A549 (cell line): ENCODE measurements around the gene TBC1D1. TPM values are rescaled to one million over a fixed set of nuclear protein-coding genes. Genes with fewer than 3 reads are reported as not detected.

Source experiments
- ATAC-seq, 2 experiments: fragments of 200-7000 bp in 1 of 2; fragments of >200 bp in 1 of 2; cut with Nextera tagmentation in 1 of 2; cut with Tn5 transposase in 1 of 2; 3 replicates each; pipeline versions ENCODE4 v1.8.0 to v1.9.1; 2018 to 2020; ENCODE audit warnings: mild to moderate bottlenecking in 1 of 2, moderate library complexity in 1 of 2
- CTCF ChIA-PET: fragments of 300-600 bp; sonication (Branson Sonifier 250); formaldehyde crosslinking; extraction: SDS; loops from one replicate; lab custom pipeline; 2021; ENCODE audit warnings: antibody characterized with exemption, inconsistent platforms; lab: Yijun Ruan, JAX
- POLR2A ChIA-PET: fragments of 350-600 bp; formaldehyde crosslinking; extraction: SDS; loops from one replicate; lab custom pipeline; 2021; ENCODE audit warnings: antibody characterized with exemption, inconsistent platforms; lab: Yijun Ruan, JAX
- DNase-seq, 2 experiments: peaks; one replicate each; pipeline versions ENCODE4 v3.0.0 to v3.0.0-alpha.2; 2011 to 2016; ENCODE audit warnings: low read depth in 1 of 2, low spot score in 1 of 2
- FAIRE-seq: peaks from 2 replicates; lab custom pipeline; 2011; peaks lifted over from hg19 to GRCh38; lab: Jason Lieb, UNC
- H3K27ac ChIP-seq, 2 experiments: fragments of >200 bp; sonication (Bioruptor Twin); formaldehyde crosslinking; 3 replicates each; pipeline ENCODE4 v1.5.1; 2016 to 2017
- H3K4me1 ChIP-seq: fragments of >200 bp; sonication (Bioruptor Twin); formaldehyde crosslinking; 3 replicates; pipeline ENCODE4 v1.6.1; 2016
- H3K4me2 ChIP-seq: fragments of >200 bp; sonication (Bioruptor Twin); formaldehyde crosslinking; 3 replicates; pipeline ENCODE4 v1.6.1; 2016
- H3K4me3 ChIP-seq: fragments of >200 bp; sonication (Bioruptor Twin); formaldehyde crosslinking; 3 replicates; pipeline ENCODE4 v1.5.1; 2016
- H3K9me3 ChIP-seq: fragments of >200 bp; sonication (Bioruptor Twin); formaldehyde crosslinking; 3 replicates; pipeline ENCODE4 v1.6.1; 2016
- BHLHE40 ChIP-seq: IDR thresholded peaks from 2 replicates; pipeline ENCODE4 v1.6.1; 2012; ENCODE audit warnings: low read depth, low read length, inconsistent platforms
- CBX2 ChIP-seq: fragments of 200-600 bp; sonication (generic); IDR thresholded peaks from 2 replicates; pipeline ENCODE4 v1.6.1; 2016; ENCODE audit warnings: low read depth, mild to moderate bottlenecking, borderline replicate concordance
- CEBPB ChIP-seq, 2 experiments: fragments of >200 bp in 1 of 2; sonication (Bioruptor Twin) in 1 of 2; formaldehyde crosslinking in 1 of 2; IDR thresholded peaks; 2 replicates each; pipeline ENCODE4 v1.6.1; 2012 to 2016
- CHD2 ChIP-seq: fragments of 150-350 bp; IDR thresholded peaks from 2 replicates; pipeline ENCODE4 v1.6.1; 2014; ENCODE audit warnings: low read length; ENCODE audit not compliant: partially characterized antibody
- EHMT2 ChIP-seq: fragments of 200-600 bp; sonication (generic); IDR thresholded peaks from 2 replicates; pipeline ENCODE4 v1.6.1; 2016; ENCODE audit warnings: antibody characterized with exemption, low read depth, mild to moderate bottlenecking, moderate library complexity
- EP300 ChIP-seq, 2 experiments: fragments of >200 bp; sonication (Bioruptor Twin); formaldehyde crosslinking; IDR thresholded peaks; 2 replicates in 1 of 2; 3 replicates in 1 of 2; pipeline ENCODE4 v1.6.1; 2016 to 2017
- FOSB ChIP-seq: fragments of 250-450 bp; sonication (Bioruptor Pico); IDR thresholded peaks from 2 replicates; pipeline ENCODE4 v1.5.0; 2020; ENCODE audit warnings: mild to moderate bottlenecking, moderate library complexity
- GATA3 ChIP-seq: IDR thresholded peaks from 2 replicates; pipeline ENCODE4 v1.6.1; 2012; ENCODE audit warnings: borderline replicate concordance
- HOXA7 ChIP-seq: fragments of 250-450 bp; sonication (Bioruptor Pico); IDR thresholded peaks from 2 replicates; pipeline ENCODE4 v1.5.0; 2020; ENCODE audit warnings: mild to moderate bottlenecking, moderate library complexity
- KDM5A ChIP-seq: fragments of 200-600 bp; sonication (generic); IDR thresholded peaks from 2 replicates; pipeline ENCODE4 v1.6.1; 2016; ENCODE audit warnings: antibody characterized with exemption, mild to moderate bottlenecking
- MYC ChIP-seq: IDR thresholded peaks from 2 replicates; pipeline ENCODE4 v1.6.1; 2012; ENCODE audit warnings: mild to moderate bottlenecking, inconsistent platforms, low read length, improper control_type of control experiment, borderline replicate concordance
- POLR2A ChIP-seq: IDR thresholded peaks from 2 replicates; pipeline ENCODE4 v1.6.1; 2012; ENCODE audit warnings: mild to moderate bottlenecking, low read length
- POLR2AphosphoS2 ChIP-seq: conservative IDR thresholded peaks from 2 replicates; pipeline ENCODE4 v1.6.1; 2012; ENCODE audit warnings: low read length, improper control_type of control experiment, inconsistent platforms
- RARB ChIP-seq: fragments of 250-450 bp; sonication (Bioruptor Pico); IDR thresholded peaks from 2 replicates; pipeline ENCODE4 v1.8.0; 2021; ENCODE audit warnings: mild to moderate bottlenecking, moderate library complexity
- TP53 ChIP-seq: fragments of 250-450 bp; sonication (Bioruptor Pico); IDR thresholded peaks from 2 replicates; pipeline ENCODE4 v1.5.0; 2021; ENCODE audit warnings: mild to moderate bottlenecking, moderate library complexity
- ZSCAN20 ChIP-seq: fragments of 250-450 bp; sonication (Bioruptor Pico); IDR thresholded peaks from 2 replicates; pipeline ENCODE4 v1.8.0; 2022; ENCODE audit warnings: mild to moderate bottlenecking, moderate library complexity
- WGBS: methylation state at CpG from one replicate; pipeline ENCODE4 v1.1.6; 2017; ENCODE audit errors: missing lambda C conversion rate; 5-methylcytosine and 5-hydroxymethylcytosine counted together
- polyA plus RNA-seq, 4 experiments: library from polyadenylated mRNA; depleted of rRNA in 3 of 4; stranded (reverse); fragments of >200 nt; fragmentation: RNase III in 1 of 4; extraction: RNeasy Plus Mini Kit Qiagen cat#74134 plus additional on column Dnase treatment in 1 of 4; gene quantifications; 2 replicates in 3 of 4; 3 replicates in 1 of 4; pipeline ENCODE4 v1.2.3, GENCODE V29; 2011 to 2017
- TF ChIP-seq, protein P1 (sequence below): fragments of 450-650 bp; IDR thresholded peaks from 2 replicates; pipeline ENCODE4 v1.6.1; 2014; ENCODE audit warnings: antibody characterized with exemption
- TF ChIP-seq, protein P2 (sequence below): fragments of 250-450 bp; sonication (Bioruptor Pico); IDR thresholded peaks from 2 replicates; pipeline ENCODE4 v1.5.0; 2020; ENCODE audit warnings: low read depth, mild to moderate bottlenecking, moderate library complexity
- TF ChIP-seq, protein P3 (sequence below): IDR thresholded peaks from 2 replicates; pipeline ENCODE4 v1.6.1; 2012

Gene TBC1D1
- polyA plus RNA-seq, 2 of the 4 experiments (the other 2 are of a cell fraction) = 26.5 to 28.5 TPM

DNA sequence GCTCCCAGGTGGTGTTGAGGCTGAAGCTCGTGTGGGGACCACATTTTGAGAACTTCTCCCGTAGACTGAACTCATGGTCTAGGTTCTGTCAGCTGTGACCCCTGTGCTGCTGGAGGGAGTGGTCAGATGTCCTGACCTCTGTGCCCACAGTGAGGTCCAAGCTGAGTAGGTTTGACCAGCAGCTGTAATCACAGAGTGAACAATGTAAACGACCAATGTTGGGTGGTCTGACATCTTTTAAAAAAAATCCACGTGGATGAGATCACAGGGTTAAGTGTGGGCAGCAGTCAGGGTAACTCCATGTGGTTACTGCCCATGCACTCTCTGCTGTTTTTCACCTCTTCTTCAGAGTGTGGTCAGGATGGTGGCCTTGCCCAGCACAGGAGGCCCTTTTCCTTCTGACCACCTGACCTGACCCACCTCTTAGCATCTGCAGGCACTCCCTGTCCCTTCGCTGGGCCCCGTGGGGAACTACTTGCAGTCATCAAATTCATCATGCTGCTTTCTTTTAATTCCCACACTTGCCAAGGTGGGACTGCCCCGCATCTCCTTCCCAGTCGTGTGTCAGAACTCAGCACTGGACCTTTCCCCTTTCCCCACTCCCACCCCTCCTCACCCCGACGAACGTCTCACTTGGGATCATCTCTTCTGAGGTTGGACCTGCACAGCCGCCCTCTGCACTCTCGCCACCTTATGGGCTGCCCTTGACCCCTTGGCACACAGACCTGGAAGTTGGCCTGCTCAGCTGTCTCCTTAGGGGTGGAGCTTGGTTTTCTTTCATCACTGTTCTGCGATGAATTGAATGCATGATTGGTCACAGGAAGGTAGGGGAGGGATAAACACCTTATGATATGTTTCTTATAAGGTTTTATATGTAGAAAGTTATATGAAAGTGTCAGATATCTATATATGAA, 189.4 kb downstream of the TBC1D1 start:
- WGBS = 93% methylated on average over 12 of the region's 14 CpGs
- Histone ChIP-seq H3K4me3 (no peak overlapping the region), H3K9me3 (no peaks in the 10 kb centered on the region), H3K4me1 (peaks cover 24% of the 10 kb centered on the region), H3K27ac (peak overlapping the region in 1 of 2 experiments; percentile 56; a peak in 3 of 6 replicates), H3K4me2 (no peak overlapping the region)
- ATAC-seq (no peak), FAIRE-seq (no peak), DNase-seq (no peak)
- TF ChIP-seq POLR2A (no peak), HOXA7 (no peak), MYC (no peak), TP53 (CRISPR knock-in tag) (no peak), CEBPB (IDR thresholded peaks at IDR 0.05) (no peak), CBX2 (no peak), KDM5A (no peak), FOSB (no peak), EHMT2 (no peak)
- TF ChIP-seq, protein P1, sequence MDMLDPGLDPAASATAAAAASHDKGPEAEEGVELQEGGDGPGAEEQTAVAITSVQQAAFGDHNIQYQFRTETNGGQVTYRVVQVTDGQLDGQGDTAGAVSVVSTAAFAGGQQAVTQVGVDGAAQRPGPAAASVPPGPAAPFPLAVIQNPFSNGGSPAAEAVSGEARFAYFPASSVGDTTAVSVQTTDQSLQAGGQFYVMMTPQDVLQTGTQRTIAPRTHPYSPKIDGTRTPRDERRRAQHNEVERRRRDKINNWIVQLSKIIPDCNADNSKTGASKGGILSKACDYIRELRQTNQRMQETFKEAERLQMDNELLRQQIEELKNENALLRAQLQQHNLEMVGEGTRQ = no peak
- POLR2A ChIA-PET = interaction anchor here (0.5 kb wide), 1 partner anchor 75 kb away, joined by 4 read pairs; no protein-coding TSS in a partner anchor
- CTCF ChIA-PET = interaction anchor here (2.0 kb wide), 1 partner anchor 11 kb away, joined by 8 read pairs; no protein-coding TSS in a partner anchor

DNA sequence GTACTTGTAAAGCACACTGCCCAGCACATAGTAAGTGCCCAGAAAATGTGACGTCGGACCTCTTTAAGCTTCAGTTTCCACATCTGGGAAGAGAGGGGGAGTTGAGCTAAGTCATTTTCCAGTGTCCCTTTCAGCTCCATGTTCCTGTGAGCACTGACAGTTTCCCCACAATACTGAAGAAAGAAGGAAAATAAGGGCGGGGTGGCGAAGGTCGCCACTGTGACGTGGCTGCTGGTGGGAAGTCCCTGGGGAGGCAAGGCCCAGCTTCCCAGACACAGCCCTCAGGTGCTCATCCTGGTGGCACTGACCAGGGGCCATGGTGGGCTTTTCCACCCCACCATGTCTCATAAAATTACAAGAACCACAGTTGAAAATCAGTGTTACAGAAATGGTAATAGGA, 191.1 kb downstream of the TBC1D1 start:
- no peaks in the 10 kb centered on the region for H3K9me3 ChIP-seq
- CTCF ChIA-PET = interaction anchor here (1.2 to 2.0 kb wide), 4 partner anchors 9 to 649 kb away, joined by 3 to 8 read pairs (median 6); no protein-coding TSS in a partner anchor
- ATAC-seq (no peak), DNase-seq (no peak), FAIRE-seq (no peak)
- H3K27ac ChIP-seq = no peak overlapping the region
- peaks cover 17% of the 10 kb centered on the region for H3K4me1 ChIP-seq
- no peak overlapping the region for H3K4me2 ChIP-seq
- TF ChIP-seq, protein P2, sequence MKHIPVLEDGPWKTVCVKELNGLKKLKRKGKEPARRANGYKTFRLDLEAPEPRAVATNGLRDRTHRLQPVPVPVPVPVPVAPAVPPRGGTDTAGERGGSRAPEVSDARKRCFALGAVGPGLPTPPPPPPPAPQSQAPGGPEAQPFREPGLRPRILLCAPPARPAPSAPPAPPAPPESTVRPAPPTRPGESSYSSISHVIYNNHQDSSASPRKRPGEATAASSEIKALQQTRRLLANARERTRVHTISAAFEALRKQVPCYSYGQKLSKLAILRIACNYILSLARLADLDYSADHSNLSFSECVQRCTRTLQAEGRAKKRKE (CRISPR knock-in tag) = no peak
- no peak for TF ChIP-seq GATA3
- no peak for TF ChIP-seq EP300 (IDR thresholded peaks at IDR 0.05)
- no peak for TF ChIP-seq CHD2
- no peak for TF ChIP-seq RARB (CRISPR knock-in tag)
- TF ChIP-seq BHLHE40 = no peak
- TF ChIP-seq, protein P3, sequence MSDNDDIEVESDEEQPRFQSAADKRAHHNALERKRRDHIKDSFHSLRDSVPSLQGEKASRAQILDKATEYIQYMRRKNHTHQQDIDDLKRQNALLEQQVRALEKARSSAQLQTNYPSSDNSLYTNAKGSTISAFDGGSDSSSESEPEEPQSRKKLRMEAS = no peak
- TF ChIP-seq POLR2AphosphoS2 = no peak
- TF ChIP-seq, protein P1 = no peak
- TF ChIP-seq ZSCAN20 (CRISPR knock-in tag) = no peak
- 87% methylated on average over 6 of the region's 6 CpGs for WGBS
- no peak overlapping the region for H3K4me3 ChIP-seq
- POLR2A ChIA-PET = no interaction called here
